WTC11 (cell line): Measurements from ENCODE around the gene DCAF4L1. TPM values are rescaled to one million over a fixed set of nuclear protein-coding genes. Genes with fewer than 3 reads are reported as not detected.

Source experiments
- ATAC-seq: fragments of 200-7000 bp; cut with Tn5 transposase; 2 replicates; pipeline ENCODE4 v1.10.0; 2021; ENCODE audit warnings: mild to moderate bottlenecking, moderate library complexity
- CTCF ChIA-PET: fragments of 300-600 bp; sonication (Branson Sonifier 250); formaldehyde crosslinking; loops from one replicate; lab custom pipeline; 2021; ENCODE audit warnings: antibody characterized with exemption; lab: Charles Lee
- POLR2A ChIA-PET: fragments of 350-600 bp; sonication (Branson Sonifier 250); formaldehyde crosslinking; loops from one replicate; lab custom pipeline; 2021; ENCODE audit warnings: antibody characterized with exemption; lab: Charles Lee
- DNase-seq: peaks from one replicate; pipeline ENCODE4 v3.0.0; 2021; ENCODE audit warnings: low spot score
- H3K27ac Mint-ChIP-seq: 2 replicates; pipeline ENCODE4 v1.8.0; 2021; ENCODE audit warnings: mixed read lengths
- H3K27me3 Mint-ChIP-seq: 2 replicates; pipeline ENCODE4 v1.8.0; 2021; ENCODE audit warnings: low read depth, mild to moderate bottlenecking, moderate library complexity, mixed read lengths
- H3K36me3 Mint-ChIP-seq: 2 replicates; pipeline ENCODE4 v1.8.0; 2021; ENCODE audit warnings: mixed read lengths
- H3K4me1 Mint-ChIP-seq: 2 replicates; pipeline ENCODE4 v1.8.0; 2022; ENCODE audit warnings: mixed read lengths
- H3K4me3 Mint-ChIP-seq: 2 replicates; pipeline ENCODE4 v1.8.0; 2021; ENCODE audit warnings: mild to moderate bottlenecking, moderate library complexity, mixed read lengths
- H3K9me3 Mint-ChIP-seq: 2 replicates; pipeline ENCODE4 v1.8.0; 2021; ENCODE audit warnings: mixed read lengths
- CREM ChIP-seq: sonication (generic); formaldehyde crosslinking; IDR thresholded peaks from 2 replicates; pipeline ENCODE4 v1.8.1; 2022; ENCODE audit warnings: mild to moderate bottlenecking, missing genetic modification reagents, moderate library complexity
- EMX1 ChIP-seq: fragments of 250-450 bp; sonication (Bioruptor Pico); IDR thresholded peaks from 2 replicates; pipeline ENCODE4 v1.8.0; 2021; ENCODE audit warnings: mild to moderate bottlenecking
- GTF2I ChIP-seq: fragments of 250-450 bp; sonication (Bioruptor Pico); conservative IDR thresholded peaks from 2 replicates; pipeline ENCODE4 v1.4.0; 2021; ENCODE audit warnings: mild to moderate bottlenecking
- HMGA2 ChIP-seq: fragments of 250-450 bp; sonication (Bioruptor Pico); IDR thresholded peaks from 2 replicates; pipeline ENCODE4 v1.4.0; 2021; ENCODE audit warnings: mild to moderate bottlenecking, moderate library complexity
- NR1H2 ChIP-seq: sonication (generic); formaldehyde crosslinking; IDR thresholded peaks from 2 replicates; pipeline ENCODE4 v1.9.0; 2021; ENCODE audit warnings: mild to moderate bottlenecking, moderate library complexity, missing genetic modification reagents
- NR3C1 ChIP-seq: sonication (generic); formaldehyde crosslinking; conservative IDR thresholded peaks from 2 replicates; pipeline ENCODE4 v1.8.1; 2023; ENCODE audit warnings: low read depth, mild to moderate bottlenecking, missing genetic modification reagents
- SP1 ChIP-seq: sonication (generic); formaldehyde crosslinking; conservative IDR thresholded peaks from 2 replicates; pipeline ENCODE4 v1.8.1; 2022; ENCODE audit warnings: missing genetic modification reagents
- TEAD4 ChIP-seq: sonication (generic); formaldehyde crosslinking; IDR thresholded peaks from 2 replicates; pipeline ENCODE4 v1.8.0; 2022; ENCODE audit warnings: mild to moderate bottlenecking, missing genetic modification reagents
- ZBTB21 ChIP-seq: sonication (generic); formaldehyde crosslinking; IDR thresholded peaks from 2 replicates; pipeline ENCODE4 v1.8.1; 2023; ENCODE audit warnings: mild to moderate bottlenecking, missing genetic modification reagents, borderline replicate concordance
- ZNF317 ChIP-seq: sonication (generic); formaldehyde crosslinking; IDR thresholded peaks from 2 replicates; pipeline ENCODE4 v1.8.1; 2023; ENCODE audit warnings: low read depth, mild to moderate bottlenecking, moderate library complexity, missing genetic modification reagents, borderline replicate concordance
- total RNA-seq: library from RNA; stranded (reverse); gene quantifications from 3 replicates; pipeline ENCODE4 v1.2.3, GENCODE V29; 2021
- TF ChIP-seq, protein P1 (sequence below): fragments of 250-450 bp; sonication (Bioruptor Pico); IDR thresholded peaks from 2 replicates; pipeline ENCODE4 v1.9.0; 2021; ENCODE audit warnings: moderate library complexity, mild to moderate bottlenecking, inconsistent platforms, borderline replicate concordance
- TF ChIP-seq, protein P2 (sequence below): fragments of 200-600 bp; IDR thresholded peaks from 2 replicates; pipeline ENCODE4 v1.8.0; 2022; ENCODE audit warnings: antibody characterized with exemption
- TF ChIP-seq, protein P3 (sequence below): fragments of 250-450 bp; sonication (Bioruptor Pico); IDR thresholded peaks from 2 replicates; pipeline ENCODE4 v1.9.0; 2021; ENCODE audit warnings: mild to moderate bottlenecking
- TF ChIP-seq, protein P4 (sequence below): sonication (generic); formaldehyde crosslinking; IDR thresholded peaks from 2 replicates; pipeline ENCODE4 v1.8.1; 2023; ENCODE audit warnings: mild to moderate bottlenecking, missing genetic modification reagents, moderate library complexity
- TF ChIP-seq, protein P5 (sequence below): sonication (generic); formaldehyde crosslinking; IDR thresholded peaks from 2 replicates; pipeline ENCODE4 v1.8.0; 2022; ENCODE audit warnings: mild to moderate bottlenecking, missing genetic modification reagents
- TF ChIP-seq, protein P6 (sequence below): fragments of 250-450 bp; sonication (Bioruptor Pico); IDR thresholded peaks from 2 replicates; pipeline ENCODE4 v1.9.0; 2021; ENCODE audit warnings: mild to moderate bottlenecking
- TF ChIP-seq, protein P7 (sequence below): sonication (generic); formaldehyde crosslinking; IDR thresholded peaks from 2 replicates; pipeline ENCODE4 v1.8.0; 2023; ENCODE audit warnings: mild to moderate bottlenecking, missing genetic modification reagents

The DCAF4L1 gene
- total RNA-seq, 1 experiment from 2014 or later: 0.31 TPM

DNA sequence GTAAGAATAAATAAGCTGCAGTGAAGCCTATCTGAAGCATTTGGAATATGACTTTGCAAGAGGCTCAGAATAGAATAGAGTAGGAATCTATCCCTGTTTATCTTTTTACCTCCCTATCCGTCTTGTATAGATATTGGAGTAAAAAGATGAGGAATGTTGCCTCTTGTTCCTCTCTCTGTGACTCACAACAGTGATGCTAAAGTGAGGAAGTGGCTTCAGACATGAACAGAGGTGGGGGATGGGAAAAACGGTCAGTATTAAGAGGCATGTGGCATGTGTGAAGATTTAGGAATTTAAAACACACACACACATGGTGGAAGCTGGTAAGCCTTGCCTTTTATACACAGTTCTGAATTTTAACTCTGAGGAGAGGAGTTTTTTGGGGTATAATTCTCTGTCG lies 3.8 kb upstream of the DCAF4L1 start (continued):
- TF ChIP-seq ZNF317 (CRISPR knock-in tag) (no peak), CREM (CRISPR knock-in tag) (no peak), NR1H2 (CRISPR knock-in tag) (no peak)
- TF ChIP-seq, protein P1, sequence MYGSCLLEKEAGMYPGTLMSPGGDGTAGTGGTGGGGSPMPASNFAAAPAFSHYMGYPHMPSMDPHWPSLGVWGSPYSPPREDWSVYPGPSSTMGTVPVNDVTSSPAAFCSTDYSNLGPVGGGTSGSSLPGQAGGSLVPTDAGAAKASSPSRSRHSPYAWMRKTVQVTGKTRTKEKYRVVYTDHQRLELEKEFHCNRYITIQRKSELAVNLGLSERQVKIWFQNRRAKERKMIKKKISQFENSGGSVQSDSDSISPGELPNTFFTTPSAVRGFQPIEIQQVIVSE (CRISPR knock-in tag): no peak
- TF ChIP-seq, protein P2, sequence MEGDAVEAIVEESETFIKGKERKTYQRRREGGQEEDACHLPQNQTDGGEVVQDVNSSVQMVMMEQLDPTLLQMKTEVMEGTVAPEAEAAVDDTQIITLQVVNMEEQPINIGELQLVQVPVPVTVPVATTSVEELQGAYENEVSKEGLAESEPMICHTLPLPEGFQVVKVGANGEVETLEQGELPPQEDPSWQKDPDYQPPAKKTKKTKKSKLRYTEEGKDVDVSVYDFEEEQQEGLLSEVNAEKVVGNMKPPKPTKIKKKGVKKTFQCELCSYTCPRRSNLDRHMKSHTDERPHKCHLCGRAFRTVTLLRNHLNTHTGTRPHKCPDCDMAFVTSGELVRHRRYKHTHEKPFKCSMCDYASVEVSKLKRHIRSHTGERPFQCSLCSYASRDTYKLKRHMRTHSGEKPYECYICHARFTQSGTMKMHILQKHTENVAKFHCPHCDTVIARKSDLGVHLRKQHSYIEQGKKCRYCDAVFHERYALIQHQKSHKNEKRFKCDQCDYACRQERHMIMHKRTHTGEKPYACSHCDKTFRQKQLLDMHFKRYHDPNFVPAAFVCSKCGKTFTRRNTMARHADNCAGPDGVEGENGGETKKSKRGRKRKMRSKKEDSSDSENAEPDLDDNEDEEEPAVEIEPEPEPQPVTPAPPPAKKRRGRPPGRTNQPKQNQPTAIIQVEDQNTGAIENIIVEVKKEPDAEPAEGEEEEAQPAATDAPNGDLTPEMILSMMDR: no peak

DNA sequence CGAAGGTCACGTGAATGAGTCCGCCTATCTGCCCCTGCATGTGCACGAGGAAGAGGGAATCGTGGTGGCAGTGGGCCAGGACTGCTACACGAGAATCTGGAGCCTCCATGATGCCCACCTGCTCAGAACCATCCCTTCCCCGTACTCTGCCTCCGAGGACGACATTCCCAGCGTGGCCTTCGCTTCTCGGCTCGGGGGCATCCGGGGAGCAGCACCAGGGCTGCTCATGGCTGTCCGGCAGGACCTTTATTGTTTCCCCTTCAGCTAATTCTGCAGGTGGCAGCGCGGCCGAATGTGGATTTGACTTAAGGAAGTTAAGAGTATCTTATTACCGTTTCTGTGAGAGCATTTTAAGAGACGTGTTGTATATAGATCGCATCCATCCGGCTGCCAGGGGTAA lies 1.2 kb downstream of the DCAF4L1 start:
- H3K36me3 Mint-ChIP-seq: no peaks in the 10 kb centered on the region
- ChIA-PET POLR2A (no interaction called here), CTCF (interaction anchor here (1.3 kb wide), 1 partner anchor 25 kb away, joined by 3 read pairs; no protein-coding TSS in a partner anchor)
- peak; percentile 49 for ATAC-seq
- no peak for DNase-seq
- no peak overlapping the region for H3K27ac Mint-ChIP-seq
- TF ChIP-seq CREM (CRISPR knock-in tag): no peak
- TF ChIP-seq, protein P3, sequence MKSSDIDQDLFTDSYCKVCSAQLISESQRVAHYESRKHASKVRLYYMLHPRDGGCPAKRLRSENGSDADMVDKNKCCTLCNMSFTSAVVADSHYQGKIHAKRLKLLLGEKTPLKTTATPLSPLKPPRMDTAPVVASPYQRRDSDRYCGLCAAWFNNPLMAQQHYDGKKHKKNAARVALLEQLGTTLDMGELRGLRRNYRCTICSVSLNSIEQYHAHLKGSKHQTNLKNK (CRISPR knock-in tag): no peak
- no peak for TF ChIP-seq ZBTB21 (CRISPR knock-in tag)
- no peak for TF ChIP-seq SP1 (CRISPR knock-in tag)
- TF ChIP-seq HMGA2 (CRISPR knock-in tag): no peak
- TF ChIP-seq, protein P4, sequence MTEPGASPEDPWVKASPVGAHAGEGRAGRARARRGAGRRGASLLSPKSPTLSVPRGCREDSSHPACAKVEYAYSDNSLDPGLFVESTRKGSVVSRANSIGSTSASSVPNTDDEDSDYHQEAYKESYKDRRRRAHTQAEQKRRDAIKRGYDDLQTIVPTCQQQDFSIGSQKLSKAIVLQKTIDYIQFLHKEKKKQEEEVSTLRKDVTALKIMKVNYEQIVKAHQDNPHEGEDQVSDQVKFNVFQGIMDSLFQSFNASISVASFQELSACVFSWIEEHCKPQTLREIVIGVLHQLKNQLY: no peak
- TF ChIP-seq, protein P5, sequence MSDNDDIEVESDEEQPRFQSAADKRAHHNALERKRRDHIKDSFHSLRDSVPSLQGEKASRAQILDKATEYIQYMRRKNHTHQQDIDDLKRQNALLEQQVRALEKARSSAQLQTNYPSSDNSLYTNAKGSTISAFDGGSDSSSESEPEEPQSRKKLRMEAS (CRISPR knock-in tag): no peak
- H3K4me1 Mint-ChIP-seq: peaks cover 50% of the 10 kb centered on the region
- H3K27me3 Mint-ChIP-seq: peaks cover 8% of the 10 kb centered on the region
- H3K9me3 Mint-ChIP-seq: no peaks in the 10 kb centered on the region
- H3K4me3 Mint-ChIP-seq: no peak overlapping the region

DNA sequence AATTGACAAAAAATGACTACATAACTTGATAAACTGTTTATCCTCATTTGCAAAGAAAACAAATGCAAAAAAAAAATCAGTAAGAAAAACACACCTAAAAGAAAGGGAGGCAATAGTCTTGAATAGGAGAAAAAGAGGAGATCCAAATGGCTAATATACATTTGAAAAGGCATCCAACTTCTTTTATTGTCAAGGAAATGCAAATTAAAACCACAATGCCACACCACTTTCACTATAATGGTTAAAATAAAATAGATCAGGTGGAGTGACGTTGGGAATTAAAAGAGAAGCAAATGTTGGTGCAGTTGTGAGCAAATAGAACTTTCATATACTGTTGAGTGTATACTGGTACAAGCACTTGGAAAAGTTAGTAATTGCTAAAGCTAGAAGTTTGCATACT lies 3.6 kb downstream of the DCAF4L1 start:
- DNase-seq (no peak), ATAC-seq (peak; percentile 52)
- CTCF ChIA-PET: interaction anchor here (1.2 to 1.4 kb wide), 2 partner anchors 9 to 22 kb away, joined by 3 read pairs; no protein-coding TSS in a partner anchor
- peaks cover 55% of the 10 kb centered on the region for H3K4me1 Mint-ChIP-seq
- POLR2A ChIA-PET: no interaction called here
- H3K36me3 Mint-ChIP-seq: no peaks in the 10 kb centered on the region
- H3K4me3 Mint-ChIP-seq: peak overlapping the region; percentile 42; the same call in 1 of the 2 replicates
- peaks cover 8% of the 10 kb centered on the region for H3K27me3 Mint-ChIP-seq
- H3K27ac Mint-ChIP-seq: no peak overlapping the region
- TF ChIP-seq NR1H2 (CRISPR knock-in tag) (no peak), NR3C1 (CRISPR knock-in tag) (no peak), TEAD4 (CRISPR knock-in tag) (no peak), GTF2I (CRISPR knock-in tag) (no peak), EMX1 (no peak)
- TF ChIP-seq, protein P6, sequence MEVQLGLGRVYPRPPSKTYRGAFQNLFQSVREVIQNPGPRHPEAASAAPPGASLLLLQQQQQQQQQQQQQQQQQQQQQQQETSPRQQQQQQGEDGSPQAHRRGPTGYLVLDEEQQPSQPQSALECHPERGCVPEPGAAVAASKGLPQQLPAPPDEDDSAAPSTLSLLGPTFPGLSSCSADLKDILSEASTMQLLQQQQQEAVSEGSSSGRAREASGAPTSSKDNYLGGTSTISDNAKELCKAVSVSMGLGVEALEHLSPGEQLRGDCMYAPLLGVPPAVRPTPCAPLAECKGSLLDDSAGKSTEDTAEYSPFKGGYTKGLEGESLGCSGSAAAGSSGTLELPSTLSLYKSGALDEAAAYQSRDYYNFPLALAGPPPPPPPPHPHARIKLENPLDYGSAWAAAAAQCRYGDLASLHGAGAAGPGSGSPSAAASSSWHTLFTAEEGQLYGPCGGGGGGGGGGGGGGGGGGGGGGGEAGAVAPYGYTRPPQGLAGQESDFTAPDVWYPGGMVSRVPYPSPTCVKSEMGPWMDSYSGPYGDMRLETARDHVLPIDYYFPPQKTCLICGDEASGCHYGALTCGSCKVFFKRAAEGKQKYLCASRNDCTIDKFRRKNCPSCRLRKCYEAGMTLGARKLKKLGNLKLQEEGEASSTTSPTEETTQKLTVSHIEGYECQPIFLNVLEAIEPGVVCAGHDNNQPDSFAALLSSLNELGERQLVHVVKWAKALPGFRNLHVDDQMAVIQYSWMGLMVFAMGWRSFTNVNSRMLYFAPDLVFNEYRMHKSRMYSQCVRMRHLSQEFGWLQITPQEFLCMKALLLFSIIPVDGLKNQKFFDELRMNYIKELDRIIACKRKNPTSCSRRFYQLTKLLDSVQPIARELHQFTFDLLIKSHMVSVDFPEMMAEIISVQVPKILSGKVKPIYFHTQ: no peak
- TF ChIP-seq, protein P7, sequence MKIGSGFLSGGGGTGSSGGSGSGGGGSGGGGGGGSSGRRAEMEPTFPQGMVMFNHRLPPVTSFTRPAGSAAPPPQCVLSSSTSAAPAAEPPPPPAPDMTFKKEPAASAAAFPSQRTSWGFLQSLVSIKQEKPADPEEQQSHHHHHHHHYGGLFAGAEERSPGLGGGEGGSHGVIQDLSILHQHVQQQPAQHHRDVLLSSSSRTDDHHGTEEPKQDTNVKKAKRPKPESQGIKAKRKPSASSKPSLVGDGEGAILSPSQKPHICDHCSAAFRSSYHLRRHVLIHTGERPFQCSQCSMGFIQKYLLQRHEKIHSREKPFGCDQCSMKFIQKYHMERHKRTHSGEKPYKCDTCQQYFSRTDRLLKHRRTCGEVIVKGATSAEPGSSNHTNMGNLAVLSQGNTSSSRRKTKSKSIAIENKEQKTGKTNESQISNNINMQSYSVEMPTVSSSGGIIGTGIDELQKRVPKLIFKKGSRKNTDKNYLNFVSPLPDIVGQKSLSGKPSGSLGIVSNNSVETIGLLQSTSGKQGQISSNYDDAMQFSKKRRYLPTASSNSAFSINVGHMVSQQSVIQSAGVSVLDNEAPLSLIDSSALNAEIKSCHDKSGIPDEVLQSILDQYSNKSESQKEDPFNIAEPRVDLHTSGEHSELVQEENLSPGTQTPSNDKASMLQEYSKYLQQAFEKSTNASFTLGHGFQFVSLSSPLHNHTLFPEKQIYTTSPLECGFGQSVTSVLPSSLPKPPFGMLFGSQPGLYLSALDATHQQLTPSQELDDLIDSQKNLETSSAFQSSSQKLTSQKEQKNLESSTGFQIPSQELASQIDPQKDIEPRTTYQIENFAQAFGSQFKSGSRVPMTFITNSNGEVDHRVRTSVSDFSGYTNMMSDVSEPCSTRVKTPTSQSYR (CRISPR knock-in tag): no peak
- TF ChIP-seq, protein P1 (CRISPR knock-in tag): no peak
- H3K9me3 Mint-ChIP-seq: no peaks in the 10 kb centered on the region
